GM20000 (cell line): Measurements from ENCODE around the gene STAT4.

ENCODE experiments used
- DNase-seq: peaks from one replicate; pipeline ENCODE4 v3.0.0; 2012; ENCODE audit warnings: low spot score
- CTCF ChIP-seq: IDR thresholded peaks from 2 replicates; pipeline ENCODE4 v1.5.1; 2012; ENCODE audit warnings: mild to moderate bottlenecking, control low read depth; ENCODE audit errors: extremely low read depth, missing control alignments

Gene STAT4

GRCh38 chr2:190981333-190981732 is 169.5 kb downstream of the STAT4 start:
- no peak for DNase-seq
- no peak for TF ChIP-seq CTCF

GRCh38 chr2:190980630-190981209 is 170.1 kb downstream of the STAT4 start:
- no peak for TF ChIP-seq CTCF
- no peak for DNase-seq

- TF ChIP-seq CTCF, result no peak
- DNase-seq, result no peak
These were observed 170.7 kb downstream of the STAT4 start for GRCh38 chr2:190979906-190980629.
